Choroid plexus epithelial cell (primary cell): ENCODE measurements around the gene GSTT4.

Source experiments
- DNase-seq: peaks from one replicate; pipeline ENCODE4 v3.0.0-alpha.2; 2010; ENCODE audit warnings: low read depth
- H3K4me3 ChIP-seq: 2 replicates; pipeline ENCODE4 v1.5.1; 2011; ENCODE audit warnings: low read depth, mild to moderate bottlenecking, control low read depth, low read length, moderate library complexity
- TF ChIP-seq, protein P1 (sequence below): conservative IDR thresholded peaks from 2 replicates; pipeline ENCODE4 v1.5.1; 2011; ENCODE audit warnings: low read depth, mild to moderate bottlenecking, control low read depth, inconsistent platforms, low read length, moderate library complexity

Gene GSTT4

DNA sequence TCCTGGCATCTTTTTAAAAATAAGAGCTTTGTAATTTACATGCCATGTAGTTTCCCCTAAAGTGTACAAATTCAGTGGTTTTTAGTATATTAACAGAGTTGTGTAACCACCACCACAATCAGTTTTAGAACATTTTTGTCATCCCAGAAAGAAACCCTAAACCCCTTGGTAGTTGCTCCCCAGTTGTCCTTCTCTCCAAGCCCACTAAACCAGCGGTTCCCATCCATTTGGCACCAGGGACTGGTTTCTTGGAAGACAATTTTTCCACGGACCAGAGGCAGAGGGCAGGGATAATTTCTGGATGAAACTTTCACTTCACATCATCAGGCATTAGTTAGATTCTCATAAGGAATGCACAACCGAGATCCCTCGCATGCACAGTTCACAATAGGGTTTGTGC is 28.5 kb upstream of the GSTT4 start:
- TF ChIP-seq, protein P1, sequence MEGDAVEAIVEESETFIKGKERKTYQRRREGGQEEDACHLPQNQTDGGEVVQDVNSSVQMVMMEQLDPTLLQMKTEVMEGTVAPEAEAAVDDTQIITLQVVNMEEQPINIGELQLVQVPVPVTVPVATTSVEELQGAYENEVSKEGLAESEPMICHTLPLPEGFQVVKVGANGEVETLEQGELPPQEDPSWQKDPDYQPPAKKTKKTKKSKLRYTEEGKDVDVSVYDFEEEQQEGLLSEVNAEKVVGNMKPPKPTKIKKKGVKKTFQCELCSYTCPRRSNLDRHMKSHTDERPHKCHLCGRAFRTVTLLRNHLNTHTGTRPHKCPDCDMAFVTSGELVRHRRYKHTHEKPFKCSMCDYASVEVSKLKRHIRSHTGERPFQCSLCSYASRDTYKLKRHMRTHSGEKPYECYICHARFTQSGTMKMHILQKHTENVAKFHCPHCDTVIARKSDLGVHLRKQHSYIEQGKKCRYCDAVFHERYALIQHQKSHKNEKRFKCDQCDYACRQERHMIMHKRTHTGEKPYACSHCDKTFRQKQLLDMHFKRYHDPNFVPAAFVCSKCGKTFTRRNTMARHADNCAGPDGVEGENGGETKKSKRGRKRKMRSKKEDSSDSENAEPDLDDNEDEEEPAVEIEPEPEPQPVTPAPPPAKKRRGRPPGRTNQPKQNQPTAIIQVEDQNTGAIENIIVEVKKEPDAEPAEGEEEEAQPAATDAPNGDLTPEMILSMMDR, result no peak
- DNase-seq, result no peak
- H3K4me3 ChIP-seq, result no peak overlapping the region

DNA sequence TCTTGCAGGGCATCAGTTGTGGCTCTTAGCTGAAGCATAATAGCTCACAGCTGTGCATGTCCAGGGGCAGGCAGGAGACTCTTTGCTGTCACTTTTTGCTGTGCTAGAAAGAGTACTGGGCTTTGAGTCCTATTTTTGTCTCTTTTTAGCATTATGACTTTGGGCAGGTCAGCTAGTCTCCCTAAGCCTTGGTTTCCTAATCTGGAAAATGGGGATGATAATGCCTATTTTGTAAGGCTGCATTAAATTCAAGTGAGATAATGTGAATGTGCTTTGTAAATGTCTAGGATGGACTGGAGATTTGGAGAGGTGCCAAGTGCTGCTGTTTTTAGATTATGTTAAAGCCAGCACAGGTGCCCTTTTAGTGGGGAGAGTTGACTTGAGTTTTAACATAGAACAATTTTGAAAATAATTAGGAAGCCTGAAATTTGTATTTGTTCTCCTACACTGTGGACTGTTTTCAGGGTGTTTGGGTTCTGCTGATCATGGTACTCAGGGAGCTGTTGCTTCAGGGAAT is 25.0 kb upstream of the GSTT4 start:
- DNase-seq, result no peak
- H3K4me3 ChIP-seq, result no peak overlapping the region
- TF ChIP-seq, protein P1, result no peak

DNA sequence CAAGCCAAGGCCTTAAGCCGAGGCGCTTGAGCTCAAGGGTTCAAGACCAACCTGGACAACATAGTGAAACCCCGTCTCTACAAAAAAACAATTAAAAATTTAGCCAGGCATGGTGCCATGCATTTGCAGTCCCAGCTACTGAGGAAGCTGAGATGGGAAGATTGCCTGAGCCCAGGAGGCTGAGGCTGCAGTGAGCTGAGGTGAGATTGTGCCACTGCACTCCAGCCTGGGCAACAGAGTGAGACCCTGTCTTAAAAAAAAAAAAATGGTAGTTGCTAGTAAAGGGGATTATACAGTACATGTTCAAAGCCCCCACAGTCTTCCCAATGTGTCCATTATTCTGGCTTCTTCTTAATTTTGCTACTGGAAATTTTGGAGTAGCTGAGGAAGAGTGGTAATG is 24.1 kb upstream of the GSTT4 start:
- no peak overlapping the region for H3K4me3 ChIP-seq
- DNase-seq, result no peak
- TF ChIP-seq, protein P1, result no peak

DNA sequence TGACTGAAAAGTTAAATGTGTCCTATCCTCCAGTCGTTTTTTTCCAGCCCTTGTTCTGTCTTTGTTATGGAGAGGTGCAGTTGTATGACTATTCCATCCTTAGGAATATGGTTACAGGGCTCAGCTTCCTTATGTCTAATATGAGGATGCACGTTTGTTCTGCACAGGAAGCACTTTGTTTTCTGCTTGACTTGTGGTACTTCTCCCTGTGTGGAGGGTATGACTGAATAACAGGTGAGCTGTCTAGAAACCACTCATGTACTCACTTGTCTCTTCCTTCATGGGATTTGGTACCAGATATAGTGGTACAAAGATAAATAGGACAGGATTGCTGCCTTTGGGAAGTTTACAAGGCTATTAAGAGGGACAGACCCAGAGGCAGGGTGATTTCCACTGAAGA is 23.3 kb upstream of the GSTT4 start:
- DNase-seq, result no peak
- TF ChIP-seq, protein P1, result no peak
- H3K4me3 ChIP-seq, result no peak overlapping the region

GRCh38 chr22:24027991-24028390 is 22.7 kb upstream of the GSTT4 start:
- TF ChIP-seq, protein P1, result no peak
- no peak for DNase-seq
- no peak overlapping the region for H3K4me3 ChIP-seq

GRCh38 chr22:24027389-24027975 is 22.2 kb upstream of the GSTT4 start:
- no peak for DNase-seq
- H3K4me3 ChIP-seq, result no peak overlapping the region
- TF ChIP-seq, protein P1, result no peak

- TF ChIP-seq, protein P1, result no peak
- no peak overlapping the region for H3K4me3 ChIP-seq
- no peak for DNase-seq
Measured at GRCh38 chr22:24026733-24027132, 21.5 kb upstream of the GSTT4 start.
